GM18517 (cell line): ENCODE data around the gene FAR2.
"Not testable (repeated sequence)": the region's sequence is repeated elsewhere in the genome, so short reads cannot be mapped to it uniquely, and the experiment has no call there.

ENCODE experiments used
- ATAC-seq: cut with Tn5 transposase; IDR thresholded peaks from one replicate; pipeline ENCODE4 v1.9.1; 2021; ENCODE audit warnings: mild to moderate bottlenecking, moderate library complexity; ENCODE audit not compliant: unreplicated experiment

FAR2 gene

DNA sequence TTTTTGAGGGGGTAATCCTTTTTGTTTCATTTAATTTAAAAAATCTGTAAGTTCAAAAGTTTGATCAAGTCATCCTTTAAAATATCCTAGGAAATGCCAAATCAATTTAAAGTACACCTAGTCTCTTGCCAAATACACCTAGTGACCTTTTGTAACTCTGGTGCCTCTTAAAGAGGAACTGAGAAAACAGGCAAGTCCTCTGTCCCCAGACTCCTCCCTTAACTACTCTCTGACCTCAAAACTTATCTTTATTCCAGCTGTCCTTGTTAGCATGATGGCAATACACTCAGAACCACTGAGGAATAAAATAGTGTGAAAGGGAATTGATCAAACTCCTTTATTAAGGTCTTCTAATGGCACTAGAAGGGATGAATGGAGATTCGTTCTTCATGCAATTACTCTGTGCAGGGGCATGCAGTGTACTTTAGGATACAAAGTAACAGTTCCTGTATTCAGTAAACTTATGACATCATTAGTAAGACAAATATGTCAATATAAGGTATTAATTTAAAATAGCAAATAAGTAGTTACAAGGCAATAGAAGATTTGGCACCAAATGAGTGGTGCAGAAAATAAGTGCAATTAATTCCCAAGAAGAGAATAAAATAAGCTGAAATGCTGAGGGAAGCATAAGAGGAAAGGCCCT, 3.3 kb downstream of the FAR2 start:
- peak; percentile 96 for ATAC-seq

DNA sequence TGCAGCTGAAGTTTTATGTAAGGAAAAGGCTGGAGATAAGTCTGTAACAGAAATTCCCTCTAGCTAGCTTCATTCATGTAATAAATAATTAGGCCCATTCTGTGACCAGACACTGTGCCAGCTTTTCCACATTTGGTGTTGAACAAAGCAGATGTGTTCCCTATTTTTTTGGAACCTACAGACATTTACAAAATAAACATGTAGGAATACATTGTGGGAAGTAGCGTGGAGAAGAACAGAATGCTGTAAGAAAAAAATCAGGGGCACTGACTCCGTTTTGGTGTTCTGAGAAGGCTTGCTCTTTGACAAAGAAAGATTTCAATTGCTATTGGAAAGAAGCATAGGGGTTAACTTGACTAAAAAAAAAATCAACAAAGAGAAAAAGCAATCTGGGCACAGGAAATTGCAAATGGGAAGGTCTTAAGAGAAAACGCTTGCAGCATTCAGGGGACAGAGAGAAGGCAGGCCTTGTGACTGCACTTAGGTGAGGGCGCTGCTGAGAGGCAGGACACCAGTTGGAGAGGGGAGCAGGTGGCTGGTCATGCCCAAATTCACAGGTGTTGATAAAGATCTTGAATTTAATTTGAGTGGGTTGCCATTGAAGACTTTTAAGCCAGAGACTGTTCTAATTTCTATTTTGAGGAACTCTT, 4.0 kb downstream of the FAR2 start:
- no peak for ATAC-seq

GRCh38 chr12:29155079-29155478, 6.0 kb downstream of the FAR2 start:
- peak; percentile 40 for ATAC-seq

DNA sequence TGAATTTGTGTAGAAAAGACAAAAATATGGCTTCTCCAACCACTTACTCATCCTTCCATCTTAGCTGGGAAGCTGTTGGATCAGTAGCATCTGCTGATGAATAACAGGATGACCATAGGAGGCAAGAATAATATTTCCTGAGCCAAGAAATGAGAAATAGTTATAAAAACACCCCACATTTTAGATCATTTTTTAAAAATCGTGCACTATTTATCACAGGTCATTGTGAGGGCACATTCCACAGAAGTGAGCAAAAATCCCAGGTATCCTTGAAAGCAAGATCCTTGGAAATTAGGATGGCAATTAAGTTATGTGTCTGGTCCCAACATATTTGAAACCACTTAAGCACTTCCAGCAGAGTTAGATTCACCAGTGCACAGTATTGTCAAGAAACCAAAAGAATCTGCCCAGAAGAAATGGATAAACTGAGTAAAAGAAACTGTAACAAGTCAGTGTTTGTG, 8.4 kb downstream of the FAR2 start:
- ATAC-seq = no peak

GRCh38 chr12:29158115-29158763, 9.2 kb downstream of the FAR2 start:
- no peak for ATAC-seq

GRCh38 chr12:29159661-29160060, 10.6 kb downstream of the FAR2 start:
- no peak for ATAC-seq

DNA sequence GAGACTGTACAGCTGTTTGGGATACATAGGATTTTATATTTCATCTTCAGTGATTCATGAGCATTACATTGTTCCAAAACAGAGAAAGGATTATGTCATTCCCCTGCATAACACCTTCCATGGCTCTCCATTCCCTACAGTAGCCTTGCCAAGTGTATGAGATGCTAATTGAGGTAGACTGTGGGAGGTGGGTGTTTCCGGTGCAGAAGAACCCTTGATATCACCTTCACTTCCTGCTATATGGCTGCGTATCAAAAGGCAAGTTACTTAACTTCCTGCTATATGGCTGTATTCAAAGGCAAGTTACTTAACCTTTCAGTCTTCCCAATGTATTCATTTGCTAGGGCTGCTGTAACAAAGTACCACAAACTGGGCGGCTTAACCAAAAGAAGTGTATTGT, 11.2 kb downstream of the FAR2 start:
- no peak for ATAC-seq

DNA sequence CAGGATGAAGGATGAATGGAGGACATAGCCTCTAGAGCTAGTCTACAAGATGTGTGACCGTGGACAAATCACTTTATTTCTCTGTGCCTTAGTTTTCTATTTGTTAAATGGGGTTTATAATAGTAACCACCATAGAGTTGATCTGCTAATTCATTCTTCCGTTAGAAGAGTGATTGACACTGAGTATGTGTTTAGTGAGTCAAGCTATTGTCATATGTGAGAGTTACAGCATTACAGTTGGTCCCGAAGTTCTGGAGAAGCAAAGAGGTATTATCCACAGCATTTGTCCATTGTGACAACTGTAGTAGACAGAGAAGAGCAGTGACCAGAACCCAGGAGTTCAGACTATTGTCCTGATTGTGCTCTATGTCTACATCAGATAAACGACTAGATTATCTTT, 14.1 kb downstream of the FAR2 start:
- ATAC-seq = no peak

DNA sequence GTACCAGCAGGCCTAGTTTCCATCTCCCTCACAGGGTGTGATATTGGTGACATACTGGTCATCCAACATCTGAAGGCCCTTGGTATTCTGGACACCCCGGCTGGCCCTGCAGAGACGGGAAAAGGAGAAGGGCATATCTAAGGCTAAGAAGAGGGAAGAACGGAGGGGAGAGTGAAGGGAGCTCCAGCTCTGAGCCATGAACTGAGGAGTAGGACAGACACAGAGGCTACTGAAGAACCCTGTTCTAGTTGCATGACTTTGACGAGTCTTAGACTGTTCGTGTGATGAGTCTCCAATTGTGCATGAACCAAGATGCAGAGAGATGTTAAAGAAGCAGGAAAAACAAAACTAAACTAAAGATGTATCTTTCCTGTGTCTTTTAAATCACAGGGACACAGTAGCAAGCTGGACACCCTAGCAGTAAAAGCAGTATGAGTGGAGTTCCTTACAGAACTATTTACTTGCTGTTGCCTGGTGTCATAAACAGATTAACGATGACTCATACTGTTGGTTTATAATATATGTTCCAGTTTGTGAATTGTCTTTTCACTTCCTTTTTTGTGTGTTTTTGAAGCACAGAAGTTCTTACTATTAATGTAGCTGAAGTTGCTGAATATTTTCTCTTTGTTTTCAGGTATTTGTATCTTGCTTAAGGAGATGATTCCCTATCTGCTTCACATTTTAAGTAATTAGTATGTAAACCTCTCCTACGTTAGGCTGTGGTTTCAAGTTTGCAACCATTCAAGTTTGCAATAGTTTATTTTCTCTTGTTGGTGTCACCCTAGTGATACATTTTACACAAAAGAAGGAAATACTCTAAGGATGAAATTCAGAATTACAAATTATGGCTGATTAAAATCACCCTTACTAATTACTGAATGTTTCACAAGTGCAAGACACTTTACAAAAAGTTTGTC, 15.7 kb downstream of the FAR2 start:
- ATAC-seq = peak; percentile 100

DNA sequence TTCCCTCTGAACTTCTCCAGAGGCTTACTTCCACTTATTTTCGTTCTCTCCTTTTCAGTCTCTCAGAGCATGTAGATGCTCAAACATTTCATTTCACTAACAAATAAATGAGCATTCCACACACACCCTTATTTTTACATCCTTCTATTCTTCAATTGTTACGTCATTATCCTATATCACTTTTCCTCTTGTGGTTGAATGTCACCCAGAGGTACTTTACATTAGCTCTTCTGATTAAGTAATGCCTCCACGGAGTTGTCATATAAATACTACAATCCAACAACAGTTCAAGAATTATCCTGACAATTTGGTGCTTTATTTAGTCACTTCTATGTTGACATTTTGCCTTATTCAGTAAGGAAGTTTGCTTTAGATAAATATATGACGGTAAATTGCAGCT, 18.4 kb downstream of the FAR2 start:
- no peak for ATAC-seq

- ATAC-seq = no peak
These were observed 18.9 kb downstream of the FAR2 start for GRCh38 chr12:29167988-29168387.

- ATAC-seq = not testable (repeated sequence)
These were observed 20.9 kb downstream of the FAR2 start for GRCh38 chr12:29169978-29170377.

DNA sequence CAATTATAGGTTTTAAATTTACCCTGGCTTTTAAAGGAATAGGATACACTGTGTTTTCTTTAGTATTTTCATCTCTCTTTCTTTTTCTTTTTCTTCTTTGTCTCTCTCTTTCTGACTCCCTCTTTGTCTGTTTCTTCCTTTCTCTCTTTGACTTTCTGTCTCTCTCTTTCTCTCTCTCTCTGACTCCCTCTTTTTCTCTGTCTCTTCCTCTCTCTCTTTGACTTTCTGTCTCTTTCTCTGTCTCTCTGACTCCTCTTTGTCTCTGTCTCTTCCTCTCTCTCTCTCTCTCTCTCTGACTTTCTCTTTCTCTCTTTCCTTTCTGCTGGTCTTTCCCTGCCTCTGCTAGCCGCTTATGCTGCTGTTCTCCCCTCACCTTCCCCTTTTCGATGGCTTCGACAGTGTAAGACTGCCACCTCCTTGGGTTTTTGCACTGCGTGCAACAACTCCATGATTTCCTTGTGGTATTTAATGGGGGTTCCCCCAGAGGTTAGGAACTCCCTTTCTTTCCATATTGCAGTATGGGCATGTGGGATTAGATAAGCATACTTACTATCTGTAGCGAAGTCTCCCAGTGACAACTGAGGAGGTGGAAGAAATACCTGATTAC, 21.5 kb downstream of the FAR2 start:
- not testable (repeated sequence) for ATAC-seq

DNA sequence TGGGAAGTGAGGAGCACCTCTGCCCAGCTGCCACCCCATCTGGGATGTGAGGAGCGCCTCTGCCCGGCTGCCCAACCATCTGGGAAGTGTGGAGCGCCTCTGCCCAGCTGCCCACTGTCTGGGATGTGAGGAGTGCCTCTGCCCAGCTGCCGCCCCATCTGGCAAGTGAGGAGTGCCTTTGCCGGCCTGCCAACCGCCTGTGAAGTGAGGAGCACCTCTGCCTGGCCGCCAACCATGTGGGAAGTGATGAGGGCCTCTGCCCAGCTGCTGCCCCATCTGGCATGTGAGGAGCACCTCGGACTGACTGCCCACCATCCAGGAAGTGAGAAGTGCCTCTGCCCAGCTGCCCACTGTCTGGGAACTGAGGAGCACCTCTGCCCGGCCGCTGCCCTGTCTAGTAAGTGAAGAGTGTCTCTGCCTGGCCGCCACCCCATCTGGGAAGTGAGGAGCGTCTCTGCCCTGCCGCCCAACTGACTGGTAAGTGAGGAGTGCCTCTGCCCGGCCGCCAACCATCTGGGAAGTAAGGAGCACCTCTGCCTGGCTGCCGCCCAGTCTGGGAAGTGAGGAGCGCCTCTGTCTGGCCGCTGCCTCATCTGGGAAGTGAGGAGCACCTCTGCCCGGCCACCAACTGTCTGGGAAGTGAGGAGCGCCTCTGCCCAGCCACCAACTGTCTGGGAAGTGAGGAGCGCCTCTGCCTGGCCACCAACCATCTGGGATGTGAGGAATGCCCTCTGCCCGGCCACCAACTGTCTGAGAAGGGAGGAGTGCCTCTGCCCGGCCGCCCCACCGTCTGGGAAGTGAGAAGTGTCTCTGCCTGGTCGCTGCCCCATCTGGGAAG, 22.6 kb downstream of the FAR2 start:
- ATAC-seq = no peak

GRCh38 chr12:29176941-29177340, 27.9 kb downstream of the FAR2 start:
- no peak for ATAC-seq

GRCh38 chr12:29182247-29182646, 33.2 kb downstream of the FAR2 start:
- not testable (repeated sequence) for ATAC-seq

- no peak for ATAC-seq
These were observed 38.7 kb downstream of the FAR2 start for GRCh38 chr12:29187756-29188155.

DNA sequence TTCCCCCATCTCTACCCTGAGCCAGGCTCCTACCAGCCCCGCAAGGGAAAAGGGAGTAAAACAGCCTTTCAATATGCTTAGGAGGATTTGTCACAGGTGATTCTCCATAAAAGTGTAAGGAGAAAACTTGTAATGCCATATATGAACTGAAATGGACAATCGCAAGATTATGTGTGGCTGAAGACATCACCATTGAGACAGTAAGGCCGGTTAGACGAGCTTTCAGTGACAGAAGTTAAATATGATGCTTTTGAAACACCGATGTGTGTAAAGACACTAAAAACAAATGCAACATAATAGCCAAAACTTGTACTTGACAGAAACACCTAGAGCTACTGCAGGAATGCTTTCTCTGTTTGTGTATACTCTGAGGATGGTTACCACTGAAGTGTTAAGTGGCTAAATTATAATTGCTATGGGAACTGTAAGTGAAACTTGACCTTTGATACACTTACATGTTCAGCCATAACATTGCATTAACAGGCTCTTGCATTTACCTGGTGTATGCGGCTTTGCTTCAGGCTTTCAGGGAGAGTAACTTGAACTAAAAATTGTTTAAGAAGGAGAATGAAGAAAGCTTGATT, 42.3 kb downstream of the FAR2 start:
- no peak for ATAC-seq

- no peak for ATAC-seq
These were observed 49.8 kb downstream of the FAR2 start for GRCh38 chr12:29198901-29199300.
